ENCODE results near the gene ABCC1.

ABCC1 gene

GRCh38 chr16:16154281-16154951 is 205.0 kb downstream of the ABCC1 start:
- TF ChIP-seq EZH2phosphoT487 (IDR thresholded peaks at IDR 0.05; ENCODE audit: borderline replicate concordance, low read length), result no peak
- TF ChIP-seq, protein P1, sequence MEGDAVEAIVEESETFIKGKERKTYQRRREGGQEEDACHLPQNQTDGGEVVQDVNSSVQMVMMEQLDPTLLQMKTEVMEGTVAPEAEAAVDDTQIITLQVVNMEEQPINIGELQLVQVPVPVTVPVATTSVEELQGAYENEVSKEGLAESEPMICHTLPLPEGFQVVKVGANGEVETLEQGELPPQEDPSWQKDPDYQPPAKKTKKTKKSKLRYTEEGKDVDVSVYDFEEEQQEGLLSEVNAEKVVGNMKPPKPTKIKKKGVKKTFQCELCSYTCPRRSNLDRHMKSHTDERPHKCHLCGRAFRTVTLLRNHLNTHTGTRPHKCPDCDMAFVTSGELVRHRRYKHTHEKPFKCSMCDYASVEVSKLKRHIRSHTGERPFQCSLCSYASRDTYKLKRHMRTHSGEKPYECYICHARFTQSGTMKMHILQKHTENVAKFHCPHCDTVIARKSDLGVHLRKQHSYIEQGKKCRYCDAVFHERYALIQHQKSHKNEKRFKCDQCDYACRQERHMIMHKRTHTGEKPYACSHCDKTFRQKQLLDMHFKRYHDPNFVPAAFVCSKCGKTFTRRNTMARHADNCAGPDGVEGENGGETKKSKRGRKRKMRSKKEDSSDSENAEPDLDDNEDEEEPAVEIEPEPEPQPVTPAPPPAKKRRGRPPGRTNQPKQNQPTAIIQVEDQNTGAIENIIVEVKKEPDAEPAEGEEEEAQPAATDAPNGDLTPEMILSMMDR (IDR thresholded peaks at IDR 0.05; ENCODE audit: low read depth, low read length, poor library complexity, severe bottlenecking), result no peak
- no peaks in the 10 kb centered on the region for H3K9me3 ChIP-seq (ENCODE audit: control insufficient read depth, insufficient read depth, low read length)
- H3K4me1 ChIP-seq (ENCODE audit: control insufficient read depth, low read length), result no peaks in the 10 kb centered on the region
- H3K9me2 ChIP-seq (replicated peaks; ENCODE audit: control insufficient read depth, low read length), result no peaks in the 10 kb centered on the region
- no peaks in the 10 kb centered on the region for H4K20me1 ChIP-seq (ENCODE audit: control insufficient read depth, insufficient read depth, low read depth, low read length)
- H3K4me3 ChIP-seq (ENCODE audit: low read length), result no peak overlapping the region
- no peaks in the 10 kb centered on the region for H3K79me2 ChIP-seq (ENCODE audit: control insufficient read depth, low read length)
- H3K36me3 ChIP-seq (ENCODE audit: control insufficient read depth, low read length), result no peaks in the 10 kb centered on the region
- H3K27me3 ChIP-seq (ENCODE audit: control insufficient read depth, low read length), result no peaks in the 10 kb centered on the region
- H3K27ac ChIP-seq (ENCODE audit: low read depth, low read length), result no peak overlapping the region
- no peaks in the 10 kb centered on the region for H3F3A ChIP-seq (ENCODE audit: control insufficient read depth, insufficient read depth)
- H3K4me2 ChIP-seq (ENCODE audit: low read length), result no peak overlapping the region

DNA sequence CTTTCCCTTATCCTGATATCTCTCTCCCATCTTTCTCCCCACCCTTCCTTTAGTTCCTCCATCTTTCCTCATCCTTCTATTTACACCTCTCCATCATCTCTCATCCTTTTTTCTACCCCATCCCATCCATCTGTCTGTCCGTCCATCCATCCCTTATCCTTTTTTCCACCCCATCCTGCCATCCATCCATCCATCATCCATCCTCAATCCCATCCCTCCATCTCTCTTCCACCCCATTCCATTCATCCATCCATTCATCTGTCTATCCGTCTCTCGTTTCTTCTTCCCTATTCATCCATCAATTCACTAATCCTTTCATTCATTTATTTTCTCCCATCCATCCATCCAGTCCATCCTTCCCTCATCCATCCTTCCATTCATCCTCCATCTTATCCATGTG is 205.8 kb downstream of the ABCC1 start:
- TF ChIP-seq EZH2phosphoT487 (IDR thresholded peaks at IDR 0.05; ENCODE audit: borderline replicate concordance, low read length), result no peak
- TF ChIP-seq, protein P1 (IDR thresholded peaks at IDR 0.05; ENCODE audit: low read depth, low read length, poor library complexity, severe bottlenecking), result no peak
- no peaks in the 10 kb centered on the region for H4K20me1 ChIP-seq (ENCODE audit: control insufficient read depth, insufficient read depth, low read depth, low read length)
- no peaks in the 10 kb centered on the region for H3K36me3 ChIP-seq (ENCODE audit: control insufficient read depth, low read length)
- no peaks in the 10 kb centered on the region for H3K4me1 ChIP-seq (ENCODE audit: control insufficient read depth, low read length)
- no peaks in the 10 kb centered on the region for H3K9me3 ChIP-seq (ENCODE audit: control insufficient read depth, insufficient read depth, low read length)
- no peaks in the 10 kb centered on the region for H3K9me2 ChIP-seq (replicated peaks; ENCODE audit: control insufficient read depth, low read length)
- no peak overlapping the region for H3K4me3 ChIP-seq (ENCODE audit: low read length)
- H3K79me2 ChIP-seq (ENCODE audit: control insufficient read depth, low read length), result no peaks in the 10 kb centered on the region
- H3F3A ChIP-seq (ENCODE audit: control insufficient read depth, insufficient read depth), result no peaks in the 10 kb centered on the region
- no peak overlapping the region for H3K4me2 ChIP-seq (ENCODE audit: low read length)
- H3K27me3 ChIP-seq (ENCODE audit: control insufficient read depth, low read length), result no peaks in the 10 kb centered on the region
- no peak overlapping the region for H3K27ac ChIP-seq (ENCODE audit: low read depth, low read length)

- no peaks in the 10 kb centered on the region for H3K79me2 ChIP-seq (ENCODE audit: control insufficient read depth, low read length)
- H3K27ac ChIP-seq (ENCODE audit: low read depth, low read length), result no peak overlapping the region
- H4K20me1 ChIP-seq (ENCODE audit: control insufficient read depth, insufficient read depth, low read depth, low read length), result no peaks in the 10 kb centered on the region
- H3K36me3 ChIP-seq (ENCODE audit: control insufficient read depth, low read length), result no peaks in the 10 kb centered on the region
- H3K4me1 ChIP-seq (ENCODE audit: control insufficient read depth, low read length), result no peaks in the 10 kb centered on the region
- no peaks in the 10 kb centered on the region for H3K9me2 ChIP-seq (replicated peaks; ENCODE audit: control insufficient read depth, low read length)
- H3K9me3 ChIP-seq (ENCODE audit: control insufficient read depth, insufficient read depth, low read length), result no peaks in the 10 kb centered on the region
- no peak overlapping the region for H3K4me3 ChIP-seq (ENCODE audit: low read length)
- H3K27me3 ChIP-seq (ENCODE audit: control insufficient read depth, low read length), result 0 out of 2 replicates have a peak, but pooled peaks cover under 1% of the 10 kb centered on the region
- no peak overlapping the region for H3K4me2 ChIP-seq (ENCODE audit: low read length)
- TF ChIP-seq, protein P1 (IDR thresholded peaks at IDR 0.05; ENCODE audit: low read depth, low read length, poor library complexity, severe bottlenecking), result no peak
- no peak for TF ChIP-seq EZH2phosphoT487 (IDR thresholded peaks at IDR 0.05; ENCODE audit: borderline replicate concordance, low read length)
- H3F3A ChIP-seq (ENCODE audit: control insufficient read depth, insufficient read depth), result no peaks in the 10 kb centered on the region
These were observed 207.8 kb downstream of the ABCC1 start for GRCh38 chr16:16157166-16157565.

All from DOHH2 (cell line).